IMR-90 (cell line): ENCODE measurements around the gene NT5DC1. TPM values are rescaled to one million over a fixed set of nuclear protein-coding genes. Genes with fewer than 3 reads are reported as not detected.

Experiments
- ATAC-seq: fragments of 200-7000 bp; cut with Tn5 transposase; 2 replicates; pipeline ENCODE4 v1.9.1; 2020; ENCODE audit warnings: low read depth, mild to moderate bottlenecking, moderate library complexity
- BruUV-seq: library from RNA; stranded (reverse); fragments of 400-500 nt; replicated peaks from 2 replicates; lab custom pipeline; 2021; lab: Mats Ljungman, UMichigan
- CTCF ChIA-PET: fragments of 300-600 bp; formaldehyde crosslinking; extraction: SDS; loops from one replicate; lab custom pipeline; 2021; ENCODE audit warnings: antibody characterized with exemption; lab: Yijun Ruan, JAX
- POLR2A ChIA-PET: fragments of 300-600 bp; sonication (Branson Sonifier 250); formaldehyde crosslinking; loops from one replicate; lab custom pipeline; 2022; ENCODE audit warnings: antibody characterized with exemption; ENCODE audit not compliant: unreplicated experiment; lab: Charles Lee
- DNase-seq: peaks from one replicate; pipeline ENCODE4 v3.0.0; 2013
- H2AFZ ChIP-seq: replicated peaks from 2 replicates; pipeline ENCODE3; 2013; ENCODE audit warnings: low read length, mild to moderate bottlenecking; ENCODE audit not compliant: poor library complexity
- H2AK5ac ChIP-seq: 2 replicates; pipeline ENCODE4 v1.6.1; 2013; ENCODE audit warnings: low read depth, low read length, inconsistent platforms
- H2AK9ac ChIP-seq: replicated peaks from 2 replicates; pipeline ENCODE3; 2013; ENCODE audit warnings: mild to moderate bottlenecking, low read depth, low read length, moderate library complexity; ENCODE audit not compliant: poor library complexity
- H2BK120ac ChIP-seq: 2 replicates; pipeline ENCODE4 v1.6.1; 2013; ENCODE audit warnings: low read depth, low read length, inconsistent platforms
- H2BK15ac ChIP-seq: 3 replicates; pipeline ENCODE4 v1.6.1; 2013; ENCODE audit warnings: low read depth, low read length, inconsistent platforms
- H2BK20ac ChIP-seq: 2 replicates; pipeline ENCODE4 v1.6.1; 2013; ENCODE audit warnings: low read depth, mild to moderate bottlenecking, inconsistent platforms, low read length, moderate library complexity
- H2BK5ac ChIP-seq: 2 replicates; pipeline ENCODE4 v1.6.1; 2013; ENCODE audit warnings: mild to moderate bottlenecking, low read depth, low read length, inconsistent platforms; ENCODE audit not compliant: poor library complexity, severe bottlenecking
- H3K14ac ChIP-seq: replicated peaks from 2 replicates; pipeline ENCODE4 v1.6.1; 2013; ENCODE audit warnings: low read depth, low read length, inconsistent platforms
- H3K18ac ChIP-seq: 2 replicates; pipeline ENCODE4 v1.6.1; 2013; ENCODE audit warnings: low read depth, low read length, control low read depth
- H3K23ac ChIP-seq: 2 replicates; pipeline ENCODE4 v1.6.1; 2013; ENCODE audit warnings: low read depth, low read length, inconsistent platforms
- H3K27ac ChIP-seq: 2 replicates; pipeline ENCODE4 v1.5.1; 2013; ENCODE audit warnings: mild to moderate bottlenecking, control low read depth, low read length; ENCODE audit not compliant: insufficient read depth
- H3K27me3 ChIP-seq: 2 replicates; pipeline ENCODE4 v1.6.1; 2013; ENCODE audit warnings: low read length; ENCODE audit not compliant: control insufficient read depth, insufficient read depth
- H3K36me3 ChIP-seq: 2 replicates; pipeline ENCODE4 v1.6.1; 2013; ENCODE audit warnings: low read length, mixed read lengths; ENCODE audit not compliant: control insufficient read depth, insufficient read depth
- H3K4ac ChIP-seq: 2 replicates; pipeline ENCODE4 v1.6.1; 2013; ENCODE audit warnings: low read depth, low read length, inconsistent platforms
- H3K4me1 ChIP-seq: 2 replicates; pipeline ENCODE4 v1.6.1; 2013; ENCODE audit warnings: low read length, mixed read lengths; ENCODE audit not compliant: control insufficient read depth, insufficient read depth
- H3K4me2 ChIP-seq: 2 replicates; pipeline ENCODE4 v1.6.1; 2013; ENCODE audit warnings: low read depth, mild to moderate bottlenecking, control low read depth, low read length, moderate library complexity
- H3K4me3 ChIP-seq: 2 replicates; pipeline ENCODE4 v1.5.1; 2013; ENCODE audit warnings: low read depth, mild to moderate bottlenecking, control low read depth, low read length, moderate library complexity; ENCODE audit not compliant: insufficient read depth
- H3K56ac ChIP-seq: 2 replicates; pipeline ENCODE4 v1.6.1; 2013; ENCODE audit warnings: low read length, inconsistent platforms; ENCODE audit not compliant: insufficient read depth; ENCODE audit errors: extremely low read depth
- H3K79me1 ChIP-seq, 2 experiments: 2 replicates each; pipeline ENCODE4 v1.6.1; 2013; ENCODE audit warnings: low read length in 2 of 2, inconsistent platforms in 1 of 2, low read depth in 1 of 2
- H3K9ac ChIP-seq: 2 replicates; pipeline ENCODE4 v1.6.1; 2013; ENCODE audit warnings: low read depth, low read length, control low read depth
- H3K9me1 ChIP-seq: 2 replicates; pipeline ENCODE4 v1.6.1; 2013; ENCODE audit warnings: low read length, inconsistent platforms; ENCODE audit not compliant: insufficient read depth
- H3K9me3 ChIP-seq: 2 replicates; pipeline ENCODE4 v1.6.1; 2013; ENCODE audit warnings: low read length; ENCODE audit not compliant: control insufficient read depth, insufficient read depth
- H4K20me1 ChIP-seq: 2 replicates; pipeline ENCODE4 v1.6.1; 2013; ENCODE audit warnings: low read length, inconsistent platforms; ENCODE audit not compliant: insufficient read depth
- H4K5ac ChIP-seq: 2 replicates; pipeline ENCODE4 v1.6.1; 2013; ENCODE audit warnings: mild to moderate bottlenecking, low read depth, low read length, control low read depth
- H4K8ac ChIP-seq, 2 experiments: 2 replicates each; pipeline ENCODE4 v1.6.1; 2013; ENCODE audit warnings: low read depth in 2 of 2, low read length in 2 of 2, control low read depth in 1 of 2, inconsistent platforms in 1 of 2
- H4K91ac ChIP-seq: 2 replicates; pipeline ENCODE4 v1.6.1; 2013; ENCODE audit warnings: low read depth, low read length, inconsistent platforms; ENCODE audit not compliant: insufficient read depth
- BHLHE40 ChIP-seq: fragments of 150-350 bp; IDR thresholded peaks from 2 replicates; pipeline ENCODE4 v1.6.1; 2016; ENCODE audit warnings: mild to moderate bottlenecking, low read depth, low read length
- CEBPB ChIP-seq: IDR thresholded peaks from 2 replicates; pipeline ENCODE4 v1.6.1; 2012; ENCODE audit warnings: low read depth, low read length, improper control_type of control experiment
- CHD1 ChIP-seq: IDR thresholded peaks from 2 replicates; pipeline ENCODE4 v1.6.1; 2012; ENCODE audit warnings: low read depth, low read length, improper control_type of control experiment
- FOS ChIP-seq: fragments of 150-350 bp; IDR thresholded peaks from 2 replicates; pipeline ENCODE4 v1.6.1; 2016; ENCODE audit warnings: low read depth, low read length
- MAZ ChIP-seq: IDR thresholded peaks from 2 replicates; pipeline ENCODE4 v1.6.1; 2012; ENCODE audit warnings: low read depth, mild to moderate bottlenecking, low read length, improper control_type of control experiment, moderate library complexity, borderline replicate concordance
- MXI1 ChIP-seq: IDR thresholded peaks from 2 replicates; pipeline ENCODE4 v1.6.1; 2012; ENCODE audit warnings: low read depth, mild to moderate bottlenecking, low read length, moderate library complexity, borderline replicate concordance
- POLR2A ChIP-seq: IDR thresholded peaks from 2 replicates; pipeline ENCODE4 v1.6.1; 2012; ENCODE audit warnings: mild to moderate bottlenecking, low read depth, low read length
- RAD21 ChIP-seq: IDR thresholded peaks from 2 replicates; pipeline ENCODE4 v1.6.1; 2012; ENCODE audit warnings: low read length, improper control_type of control experiment
- RCOR1 ChIP-seq: IDR thresholded peaks from 2 replicates; pipeline ENCODE4 v1.6.1; 2012; ENCODE audit warnings: mild to moderate bottlenecking, low read length, improper control_type of control experiment; ENCODE audit not compliant: insufficient replicate concordance
- RFX5 ChIP-seq: IDR thresholded peaks from 2 replicates; pipeline ENCODE4 v1.8.0; 2012; ENCODE audit warnings: low read depth, mild to moderate bottlenecking, low read length, moderate library complexity
- SMC3 ChIP-seq: fragments of 150-350 bp; IDR thresholded peaks from 2 replicates; pipeline ENCODE4 v1.6.1; 2016; ENCODE audit warnings: low read depth, mild to moderate bottlenecking, antibody characterized with exemption, low read length, moderate library complexity
- WGBS, 2 experiments: methylation state at CpG; one replicate each; pipeline versions ENCODE4 v1.1.5 to v1.1.7; 2013; ENCODE audit warnings: missing lambda C conversion rate in 2 of 2; ENCODE audit not compliant: insufficient read length in 1 of 2; ENCODE audit errors: extremely low coverage in 2 of 2; 5-methylcytosine and 5-hydroxymethylcytosine counted together
- dilution Hi-C: fragments of 300-500 bp; cut with HindIII; formaldehyde crosslinking; loops from one replicate; pipeline ENCODE4 v1.14.3; 2018; ENCODE audit warnings: low sequenced_read_pairs; ENCODE audit not compliant: unreplicated experiment
- in situ Hi-C: fragments of 300-500 bp; cut with MboI; formaldehyde crosslinking; loops from 3 replicates; pipeline ENCODE4 v1.14.3; 2019; ENCODE audit warnings: low sequenced_read_pairs, inconsistent platforms, mixed read lengths
- intact Hi-C: fragments of 100-400 bp; cut with micrococcal nuclease; formaldehyde crosslinking; loops from 2 replicates; pipeline ENCODE4 v1.10.0; 2022
- polyA plus RNA-seq, 3 experiments: library from polyadenylated mRNA; depleted of rRNA; stranded (reverse); fragments of >200 nt; gene quantifications; 2 replicates each; pipeline ENCODE4 v1.2.3, GENCODE V29; 2012; ENCODE audit warnings: low replicate concordance in 1 of 3
- total RNA-seq: library from RNA; depleted of rRNA; stranded (reverse); fragments of >200 nt; gene quantifications from 2 replicates; pipeline ENCODE4 v1.2.3, GENCODE V29; 2012
- TF ChIP-seq, protein P1 (sequence below): fragments of 150-350 bp; IDR thresholded peaks from 2 replicates; pipeline ENCODE4 v1.6.1; 2017; ENCODE audit warnings: mild to moderate bottlenecking, antibody characterized with exemption, low read length, low read depth

NT5DC1 gene
- total and polyA plus RNA-seq, 2 of the 4 experiments (the other 2 are of a cell fraction) = 11.7 to 16.8 TPM

DNA sequence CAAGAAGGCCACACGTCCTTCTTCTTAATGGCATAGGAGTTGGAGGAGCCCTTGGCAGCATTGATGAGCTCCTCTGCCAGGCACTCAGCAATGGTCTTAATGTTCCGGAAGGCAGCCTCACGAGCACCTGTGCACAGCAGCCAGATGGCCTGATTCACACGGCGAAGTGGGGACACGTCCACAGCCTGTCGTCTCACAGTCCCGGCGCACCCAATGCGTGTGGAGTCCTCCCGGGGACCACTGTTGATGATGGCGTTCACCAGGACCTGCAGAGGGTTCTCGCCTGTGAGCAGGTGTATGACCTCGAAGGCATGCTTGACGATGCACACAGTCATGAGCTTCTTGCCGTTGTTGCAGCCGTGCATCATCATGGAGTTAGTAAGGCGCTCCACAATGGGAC is 157.9 kb downstream of the NT5DC1 start:
- H3K18ac ChIP-seq = no peak overlapping the region
- BruUV-seq = no TSS peak
- no peak overlapping the region for H2AK9ac ChIP-seq
- H3K27me3 ChIP-seq = no peaks in the 10 kb centered on the region
- no peak overlapping the region for H3K9ac ChIP-seq
- H2BK20ac ChIP-seq = no peak overlapping the region
- WGBS, 2 experiments = 97% methylated on average over 17 of the region's 18 CpGs; no CpG with 5 or more reads in 1 of the 2 experiments
- no peak overlapping the region for H2AFZ ChIP-seq
- H3K4me2 ChIP-seq = no peak overlapping the region
- ATAC-seq (no peak), DNase-seq (no peak)
- no peak overlapping the region for H2BK15ac ChIP-seq
- no peak overlapping the region for H2AK5ac ChIP-seq
- intact Hi-C loops (no loop called here), dilution Hi-C loops (no loop called here), in situ Hi-C loops (no loop called here)
- H3K4me3 ChIP-seq = no peak overlapping the region
- H3K56ac ChIP-seq = no peak overlapping the region
- no peaks in the 10 kb centered on the region for H4K20me1 ChIP-seq
- H2BK120ac ChIP-seq = no peak overlapping the region
- TF ChIP-seq MAZ (no peak), SMC3 (no peak), FOS (no peak), RFX5 (no peak), CEBPB (no peak), BHLHE40 (no peak), POLR2A (no peak), RAD21 (no peak), CHD1 (no peak), RCOR1 (no peak), MXI1 (no peak)
- TF ChIP-seq, protein P1, sequence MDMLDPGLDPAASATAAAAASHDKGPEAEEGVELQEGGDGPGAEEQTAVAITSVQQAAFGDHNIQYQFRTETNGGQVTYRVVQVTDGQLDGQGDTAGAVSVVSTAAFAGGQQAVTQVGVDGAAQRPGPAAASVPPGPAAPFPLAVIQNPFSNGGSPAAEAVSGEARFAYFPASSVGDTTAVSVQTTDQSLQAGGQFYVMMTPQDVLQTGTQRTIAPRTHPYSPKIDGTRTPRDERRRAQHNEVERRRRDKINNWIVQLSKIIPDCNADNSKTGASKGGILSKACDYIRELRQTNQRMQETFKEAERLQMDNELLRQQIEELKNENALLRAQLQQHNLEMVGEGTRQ = no peak
- H4K8ac ChIP-seq = no peak overlapping the region
- peaks cover 2% of the 10 kb centered on the region for H3K4me1 ChIP-seq
- no peak overlapping the region for H4K5ac ChIP-seq
- no peak overlapping the region for H3K27ac ChIP-seq
- no peak overlapping the region for H4K91ac ChIP-seq
- H3K36me3 ChIP-seq = peaks cover 3% of the 10 kb centered on the region
- H3K9me3 ChIP-seq = no peaks in the 10 kb centered on the region; the same call in 1 of the 2 replicates
- H3K14ac ChIP-seq = no peak overlapping the region
- H3K4ac ChIP-seq = no peak overlapping the region
- H3K79me1 ChIP-seq = peaks cover 3 to 22% of the 10 kb centered on the region in 2 experiments; a peak in 1 of 4 replicates
- POLR2A ChIA-PET = no interaction called here
- no peak overlapping the region for H2BK5ac ChIP-seq
- CTCF ChIA-PET = no interaction called here
- no peaks in the 10 kb centered on the region for H3K9me1 ChIP-seq
- no peak overlapping the region for H3K23ac ChIP-seq
